CD14-positive monocyte (primary cell): Measurements from ENCODE around the gene ACTL10. TPM values are rescaled to one million over a fixed set of nuclear protein-coding genes. Genes with fewer than 3 reads are reported as not detected.
"Not testable (repeated sequence)": the region's sequence is repeated elsewhere in the genome, so short reads cannot be mapped to it uniquely, and the experiment has no call there.

ENCODE experiments used
- DNase-seq, 3 donors: peaks; one replicate each; pipeline ENCODE4 v3.0.0-alpha.2; 2011 to 2022
- H2AFZ ChIP-seq: 2 replicates; pipeline ENCODE4 v1.6.0; 2012; ENCODE audit warnings: mild to moderate bottlenecking, low read depth, low read length, inconsistent platforms; ENCODE audit not compliant: insufficient read depth, poor library complexity, severe bottlenecking
- H3K27ac ChIP-seq, 2 donors: 1 replicate in 1 of 2; 2 replicates in 1 of 2; pipeline ENCODE4 v1.5.1; 2012 to 2013; ENCODE audit warnings: low read length in 2 of 2, control low read depth in 1 of 2, inconsistent platforms in 1 of 2, low read depth in 1 of 2, mild to moderate bottlenecking in 1 of 2
- H3K27me3 ChIP-seq, 2 donors: one replicate each; pipeline versions ENCODE4 v1.6.0 to v1.6.1; 2011 to 2013; ENCODE audit warnings: low read length in 2 of 2; ENCODE audit not compliant: control insufficient read depth in 2 of 2, insufficient read depth in 2 of 2
- H3K36me3 ChIP-seq, 2 donors: replicated peaks in 1 of 2; 1 replicate in 1 of 2; 2 replicates in 1 of 2; pipeline versions ENCODE4 v1.5.1 to v1.6.1; 2012 to 2013; ENCODE audit warnings: low read length in 2 of 2, control low read depth in 1 of 2, inconsistent platforms in 1 of 2, mild to moderate bottlenecking in 1 of 2; ENCODE audit not compliant: insufficient read depth in 2 of 2, control insufficient read depth in 1 of 2
- H3K4me1 ChIP-seq, 2 donors: 1 replicate in 1 of 2; 2 replicates in 1 of 2; pipeline versions ENCODE4 v1.5.1 to v1.6.1; 2012 to 2013; ENCODE audit warnings: low read length in 2 of 2, control low read depth in 1 of 2, inconsistent platforms in 1 of 2, mild to moderate bottlenecking in 1 of 2, moderate library complexity in 1 of 2; ENCODE audit not compliant: insufficient read depth in 2 of 2, control insufficient read depth in 1 of 2
- H3K4me2 ChIP-seq: replicated peaks from 2 replicates; pipeline ENCODE3; 2012; ENCODE audit warnings: low read length, moderate library complexity, mild to moderate bottlenecking; ENCODE audit not compliant: poor library complexity, severe bottlenecking; ENCODE audit errors: extremely low read depth
- H3K4me3 ChIP-seq, 3 experiments: fragments of 200-600 bp in 1 of 3; sonication (generic) in 1 of 3; replicated peaks in 1 of 3; 1 replicate in 2 of 3; 2 replicates in 1 of 3; pipeline ENCODE4 v1.5.1; 2011 to 2013; ENCODE audit warnings: low read length in 3 of 3, mild to moderate bottlenecking in 3 of 3, control low read depth in 2 of 3, low read depth in 2 of 3, inconsistent platforms in 1 of 3, moderate library complexity in 1 of 3
- H3K79me2 ChIP-seq: 2 replicates; pipeline ENCODE4 v1.6.0; 2012; ENCODE audit warnings: mild to moderate bottlenecking, control low read depth, inconsistent platforms, low read length, moderate library complexity; ENCODE audit not compliant: insufficient read depth
- H3K9ac ChIP-seq: 2 replicates; pipeline ENCODE4 v1.6.0; 2017; ENCODE audit warnings: low read length, mild to moderate bottlenecking; ENCODE audit not compliant: insufficient read depth, poor library complexity, severe bottlenecking
- H3K9me3 ChIP-seq, 2 donors: replicated peaks in 1 of 2; 1 replicate in 1 of 2; 2 replicates in 1 of 2; pipeline versions ENCODE4 v1.5.1 to v1.6.1; 2012 to 2013; ENCODE audit warnings: low read length in 2 of 2, control low read depth in 1 of 2; ENCODE audit not compliant: control insufficient read depth in 1 of 2, insufficient read depth in 1 of 2
- H4K20me1 ChIP-seq: 2 replicates; pipeline ENCODE4 v1.6.0; 2012; ENCODE audit warnings: mild to moderate bottlenecking, low read length, control low read depth, moderate library complexity; ENCODE audit not compliant: insufficient read depth
- H3K27ac Mint-ChIP-seq, 7 donors: one replicate each; pipeline ENCODE4 v1.8.0; 2020; ENCODE audit warnings: mild to moderate bottlenecking in 7 of 7, mixed read lengths in 7 of 7, moderate library complexity in 6 of 7, inconsistent platforms in 2 of 7
- H3K27me3 Mint-ChIP-seq, 3 donors: one replicate each; pipeline ENCODE4 v1.8.0; 2021 to 2022; ENCODE audit warnings: low read depth in 3 of 3, mild to moderate bottlenecking in 3 of 3, mixed read lengths in 3 of 3, moderate library complexity in 3 of 3, inconsistent platforms in 1 of 3
- H3K36me3 Mint-ChIP-seq, 2 donors: one replicate each; pipeline ENCODE4 v1.8.0; 2020; ENCODE audit warnings: mixed read lengths in 2 of 2, inconsistent platforms in 1 of 2, mild to moderate bottlenecking in 1 of 2
- H3K4me1 Mint-ChIP-seq: one replicate; pipeline ENCODE4 v1.8.0; 2020; ENCODE audit warnings: mild to moderate bottlenecking, mixed read lengths
- H3K4me3 Mint-ChIP-seq, 2 donors: one replicate each; pipeline ENCODE4 v1.8.0; 2020; ENCODE audit warnings: mild to moderate bottlenecking in 2 of 2, mixed read lengths in 2 of 2, moderate library complexity in 1 of 2
- H3K9me3 Mint-ChIP-seq, 7 donors: one replicate each; pipeline ENCODE4 v1.8.0; 2020 to 2022; ENCODE audit warnings: mixed read lengths in 7 of 7, mild to moderate bottlenecking in 6 of 7, moderate library complexity in 6 of 7, inconsistent platforms in 2 of 7
- WGBS: methylation state at CpG from one replicate; pipeline ENCODE4 v1.1.5; 2013; ENCODE audit warnings: missing lambda C conversion rate; ENCODE audit not compliant: insufficient coverage; 5-methylcytosine and 5-hydroxymethylcytosine counted together
- intact Hi-C, 2 donors: fragments of 100-400 bp; cut with micrococcal nuclease; formaldehyde crosslinking; loops; one replicate each; pipeline versions ENCODE4 v1.15.0 to v1.15.1; 2023
- polyA plus RNA-seq, 3 donors: library from polyadenylated mRNA; depleted of rRNA in 1 of 3; unstranded in 2 of 3; stranded (reverse) in 1 of 3; fragments of 300-500 nt in 2 of 3; fragments of >200 nt in 1 of 3; fragmentation: Illumina TruSeq in 2 of 3; gene quantifications; 1 replicate in 2 of 3; 2 replicates in 1 of 3; pipeline ENCODE4 v1.2.3, GENCODE V29; 2012 to 2021
- TF ChIP-seq, protein P1 (sequence below): fragments of 200-600 bp; IDR thresholded peaks from one replicate; pipeline ENCODE4 v1.8.0; 2022; ENCODE audit warnings: antibody characterized with exemption, mild to moderate bottlenecking

The ACTL10 gene
- polyA plus RNA-seq, 3 donors = 0.31 to 1.2 (median 1.1) TPM

GRCh38 chr20:33697129-33697528 lies 30.4 kb downstream of the ACTL10 start:
- DNase-seq = no peak
- intact Hi-C loops = no loop called here
- no peak overlapping the region for H3K4me3 Mint-ChIP-seq
- WGBS = 84% methylated on average over 7 of the region's 8 CpGs
- Histone ChIP-seq H3K36me3 (no peaks in the 10 kb centered on the region), H3K79me2 (no peaks in the 10 kb centered on the region), H2AFZ (no peak overlapping the region), H4K20me1 (no peaks in the 10 kb centered on the region), H3K9me3 (peaks cover 0 to 10% of the 10 kb centered on the region in 2 donors), H3K4me1 (no peaks in the 10 kb centered on the region), H3K4me2 (no peak overlapping the region), H3K4me3 (no peak overlapping the region), H3K27ac (no peak overlapping the region), H3K27me3 (no peaks in the 10 kb centered on the region), H3K9ac (no peak overlapping the region)
- TF ChIP-seq, protein P1, sequence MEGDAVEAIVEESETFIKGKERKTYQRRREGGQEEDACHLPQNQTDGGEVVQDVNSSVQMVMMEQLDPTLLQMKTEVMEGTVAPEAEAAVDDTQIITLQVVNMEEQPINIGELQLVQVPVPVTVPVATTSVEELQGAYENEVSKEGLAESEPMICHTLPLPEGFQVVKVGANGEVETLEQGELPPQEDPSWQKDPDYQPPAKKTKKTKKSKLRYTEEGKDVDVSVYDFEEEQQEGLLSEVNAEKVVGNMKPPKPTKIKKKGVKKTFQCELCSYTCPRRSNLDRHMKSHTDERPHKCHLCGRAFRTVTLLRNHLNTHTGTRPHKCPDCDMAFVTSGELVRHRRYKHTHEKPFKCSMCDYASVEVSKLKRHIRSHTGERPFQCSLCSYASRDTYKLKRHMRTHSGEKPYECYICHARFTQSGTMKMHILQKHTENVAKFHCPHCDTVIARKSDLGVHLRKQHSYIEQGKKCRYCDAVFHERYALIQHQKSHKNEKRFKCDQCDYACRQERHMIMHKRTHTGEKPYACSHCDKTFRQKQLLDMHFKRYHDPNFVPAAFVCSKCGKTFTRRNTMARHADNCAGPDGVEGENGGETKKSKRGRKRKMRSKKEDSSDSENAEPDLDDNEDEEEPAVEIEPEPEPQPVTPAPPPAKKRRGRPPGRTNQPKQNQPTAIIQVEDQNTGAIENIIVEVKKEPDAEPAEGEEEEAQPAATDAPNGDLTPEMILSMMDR = no peak
- peaks cover 10 to 23% (median 16%) of the 10 kb centered on the region in 7 donors for H3K9me3 Mint-ChIP-seq
- H3K27me3 Mint-ChIP-seq = no peaks in the 10 kb centered on the region
- H3K36me3 Mint-ChIP-seq = peaks cover 0 to 2% of the 10 kb centered on the region in 2 donors
- peak overlapping the region in 1 of 7 donors; percentile 37 for H3K27ac Mint-ChIP-seq
- H3K4me1 Mint-ChIP-seq = peaks cover 2% of the 10 kb centered on the region

- H3K36me3 ChIP-seq, H3K79me2 ChIP-seq, H4K20me1 ChIP-seq, H3K4me2 ChIP-seq, H3K4me1 ChIP-seq, H3K9ac ChIP-seq, H2AFZ ChIP-seq, H3K27ac ChIP-seq, H3K4me1 Mint-ChIP-seq, H3K36me3 Mint-ChIP-seq, H3K4me3 Mint-ChIP-seq, H3K27ac Mint-ChIP-seq, H3K27me3 ChIP-seq, H3K4me3 ChIP-seq, H3K27me3 Mint-ChIP-seq, intact Hi-C loops, DNase-seq: not testable (repeated sequence)
- H3K9me3 ChIP-seq = peaks cover 0 to 10% of the 10 kb centered on the region in 2 donors
- H3K9me3 Mint-ChIP-seq = peaks cover 10 to 27% (median 17%) of the 10 kb centered on the region in 7 donors
- WGBS = no CpG with 5 or more reads among the region's 27 CpGs
Measured at GRCh38 chr20:33698966-33699365, 32.2 kb downstream of the ACTL10 start.

DNA sequence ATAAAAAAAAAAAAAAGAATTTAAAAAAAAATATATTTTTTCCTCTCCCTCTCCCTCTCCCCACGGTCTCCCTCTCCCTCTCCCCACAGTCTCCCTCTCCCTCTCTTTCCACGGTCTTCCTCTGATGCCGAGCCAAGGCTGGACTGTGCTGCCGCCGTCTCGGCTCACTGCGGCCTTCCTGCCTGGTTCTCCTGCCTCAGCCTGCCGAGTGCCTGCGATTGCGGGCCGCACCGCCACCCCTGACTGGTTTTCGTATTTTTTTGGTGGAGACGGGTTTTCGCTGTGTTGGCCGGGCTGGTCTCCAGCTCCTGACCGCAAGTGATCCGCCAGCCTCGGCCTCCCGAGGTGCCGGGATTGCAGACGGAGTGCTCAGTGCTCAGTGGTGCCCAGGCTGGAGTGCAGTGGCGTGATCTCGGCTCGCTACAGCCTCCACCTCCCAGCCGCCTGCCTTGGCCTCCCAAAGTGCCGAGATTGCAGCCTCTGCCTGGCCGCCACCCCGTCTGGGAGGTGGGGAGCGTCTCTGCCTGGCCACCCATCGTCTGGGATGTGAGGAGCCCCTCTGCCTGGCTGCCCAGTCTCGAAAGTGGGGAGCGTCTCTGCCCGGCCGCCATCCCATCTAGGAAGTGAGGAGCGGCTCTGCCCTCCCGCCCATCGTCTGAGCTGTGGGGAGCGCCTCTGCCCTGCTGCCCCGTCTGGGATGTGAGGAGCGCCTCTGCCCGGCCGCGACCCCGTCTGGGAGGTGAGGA lies 34.1 kb downstream of the ACTL10 start:
- H3K27me3 ChIP-seq, H3K4me2 ChIP-seq, DNase-seq, H3K4me1 ChIP-seq, H3K79me2 ChIP-seq, H3K36me3 ChIP-seq, H2AFZ ChIP-seq, H3K9ac ChIP-seq, H3K4me1 Mint-ChIP-seq, H3K27ac ChIP-seq, H3K27ac Mint-ChIP-seq, H3K4me3 ChIP-seq, H4K20me1 ChIP-seq, intact Hi-C loops, H3K4me3 Mint-ChIP-seq, H3K27me3 Mint-ChIP-seq: not testable (repeated sequence)
- peaks cover 0 to 10% of the 10 kb centered on the region in 2 donors for H3K9me3 ChIP-seq
- H3K36me3 Mint-ChIP-seq = peaks cover 5 to 14% of the 10 kb centered on the region in 2 donors
- WGBS = 99% methylated on average over 39 of the region's 45 CpGs
- H3K9me3 Mint-ChIP-seq = peaks cover 10 to 27% (median 17%) of the 10 kb centered on the region in 7 donors
